ENCODE data around the gene TMEM86A.

DNA sequence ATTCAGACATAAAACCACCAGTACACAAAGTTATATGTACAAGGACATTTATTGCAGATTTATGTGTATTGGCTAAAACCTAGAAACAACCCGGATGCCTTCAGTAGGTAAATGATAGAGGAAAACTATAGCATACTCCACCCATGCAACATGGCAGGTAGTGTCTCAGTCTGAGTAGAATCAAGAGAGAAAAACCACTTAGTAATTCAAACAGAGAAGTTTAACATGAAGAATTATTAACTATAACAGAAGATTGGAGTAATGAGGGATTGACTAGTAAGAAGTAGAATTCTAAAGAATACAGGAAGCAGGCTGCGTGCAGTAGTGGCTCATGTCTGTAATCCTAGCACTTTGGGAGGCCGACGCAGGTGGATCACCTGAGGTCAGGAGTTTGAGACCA, 48.2 kb upstream of the TMEM86A start:
- TF ChIP-seq, protein P1, sequence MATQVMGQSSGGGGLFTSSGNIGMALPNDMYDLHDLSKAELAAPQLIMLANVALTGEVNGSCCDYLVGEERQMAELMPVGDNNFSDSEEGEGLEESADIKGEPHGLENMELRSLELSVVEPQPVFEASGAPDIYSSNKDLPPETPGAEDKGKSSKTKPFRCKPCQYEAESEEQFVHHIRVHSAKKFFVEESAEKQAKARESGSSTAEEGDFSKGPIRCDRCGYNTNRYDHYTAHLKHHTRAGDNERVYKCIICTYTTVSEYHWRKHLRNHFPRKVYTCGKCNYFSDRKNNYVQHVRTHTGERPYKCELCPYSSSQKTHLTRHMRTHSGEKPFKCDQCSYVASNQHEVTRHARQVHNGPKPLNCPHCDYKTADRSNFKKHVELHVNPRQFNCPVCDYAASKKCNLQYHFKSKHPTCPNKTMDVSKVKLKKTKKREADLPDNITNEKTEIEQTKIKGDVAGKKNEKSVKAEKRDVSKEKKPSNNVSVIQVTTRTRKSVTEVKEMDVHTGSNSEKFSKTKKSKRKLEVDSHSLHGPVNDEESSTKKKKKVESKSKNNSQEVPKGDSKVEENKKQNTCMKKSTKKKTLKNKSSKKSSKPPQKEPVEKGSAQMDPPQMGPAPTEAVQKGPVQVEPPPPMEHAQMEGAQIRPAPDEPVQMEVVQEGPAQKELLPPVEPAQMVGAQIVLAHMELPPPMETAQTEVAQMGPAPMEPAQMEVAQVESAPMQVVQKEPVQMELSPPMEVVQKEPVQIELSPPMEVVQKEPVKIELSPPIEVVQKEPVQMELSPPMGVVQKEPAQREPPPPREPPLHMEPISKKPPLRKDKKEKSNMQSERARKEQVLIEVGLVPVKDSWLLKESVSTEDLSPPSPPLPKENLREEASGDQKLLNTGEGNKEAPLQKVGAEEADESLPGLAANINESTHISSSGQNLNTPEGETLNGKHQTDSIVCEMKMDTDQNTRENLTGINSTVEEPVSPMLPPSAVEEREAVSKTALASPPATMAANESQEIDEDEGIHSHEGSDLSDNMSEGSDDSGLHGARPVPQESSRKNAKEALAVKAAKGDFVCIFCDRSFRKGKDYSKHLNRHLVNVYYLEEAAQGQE (IDR thresholded peaks at IDR 0.05; ENCODE audit: insufficient replicate concordance, low read depth): no peak
- TF ChIP-seq POLR2AphosphoS5 (IDR thresholded peaks at IDR 0.05; ENCODE audit: low read depth): no peak
- TF ChIP-seq, protein P2, sequence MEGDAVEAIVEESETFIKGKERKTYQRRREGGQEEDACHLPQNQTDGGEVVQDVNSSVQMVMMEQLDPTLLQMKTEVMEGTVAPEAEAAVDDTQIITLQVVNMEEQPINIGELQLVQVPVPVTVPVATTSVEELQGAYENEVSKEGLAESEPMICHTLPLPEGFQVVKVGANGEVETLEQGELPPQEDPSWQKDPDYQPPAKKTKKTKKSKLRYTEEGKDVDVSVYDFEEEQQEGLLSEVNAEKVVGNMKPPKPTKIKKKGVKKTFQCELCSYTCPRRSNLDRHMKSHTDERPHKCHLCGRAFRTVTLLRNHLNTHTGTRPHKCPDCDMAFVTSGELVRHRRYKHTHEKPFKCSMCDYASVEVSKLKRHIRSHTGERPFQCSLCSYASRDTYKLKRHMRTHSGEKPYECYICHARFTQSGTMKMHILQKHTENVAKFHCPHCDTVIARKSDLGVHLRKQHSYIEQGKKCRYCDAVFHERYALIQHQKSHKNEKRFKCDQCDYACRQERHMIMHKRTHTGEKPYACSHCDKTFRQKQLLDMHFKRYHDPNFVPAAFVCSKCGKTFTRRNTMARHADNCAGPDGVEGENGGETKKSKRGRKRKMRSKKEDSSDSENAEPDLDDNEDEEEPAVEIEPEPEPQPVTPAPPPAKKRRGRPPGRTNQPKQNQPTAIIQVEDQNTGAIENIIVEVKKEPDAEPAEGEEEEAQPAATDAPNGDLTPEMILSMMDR (IDR thresholded peaks at IDR 0.05; ENCODE audit: insufficient read depth, low read length): no peak
- no peak for TF ChIP-seq GABPA (IDR thresholded peaks at IDR 0.05; ENCODE audit: low read depth)
